Activated T-helper 2 cell treated with anti-CD3 and anti-CD28 coated beads, Interferon-gamma antibody, Interleukin-2, Interleukin-4, amounts not matched to agents 10 μg/mL and 5 μg/mL and 100 μg/mL, durations not matched to agents 14 hours and 24 hours and 36 hours (primary cell): Measurements from ENCODE around the gene DDX60. TPM values are rescaled to one million over a fixed set of nuclear protein-coding genes. Genes with fewer than 3 reads are reported as not detected.

Source experiments
- DNase-seq: peaks from one replicate; pipeline ENCODE4 v3.0.0; 2021; ENCODE audit warnings: low spot score
- H3K27ac Mint-ChIP-seq: one replicate; pipeline ENCODE4 v1.8.0; 2021; ENCODE audit warnings: mixed read lengths
- H3K27me3 Mint-ChIP-seq: one replicate; pipeline ENCODE4 v1.8.0; 2021; ENCODE audit warnings: low read depth, mixed read lengths
- H3K36me3 Mint-ChIP-seq: one replicate; pipeline ENCODE4 v1.8.0; 2021; ENCODE audit warnings: low read depth, mixed read lengths
- H3K4me1 Mint-ChIP-seq: one replicate; pipeline ENCODE4 v1.8.0; 2021; ENCODE audit warnings: low read depth, mixed read lengths
- H3K4me3 Mint-ChIP-seq: one replicate; pipeline ENCODE4 v1.8.0; 2021; ENCODE audit warnings: low read depth, mild to moderate bottlenecking, moderate library complexity, mixed read lengths
- H3K9me3 Mint-ChIP-seq: one replicate; pipeline ENCODE4 v1.8.0; 2021; ENCODE audit warnings: mixed read lengths
- intact Hi-C: fragments of 100-400 bp; cut with micrococcal nuclease; formaldehyde crosslinking; loops from one replicate; pipeline ENCODE4 v1.15.1; 2023
- total RNA-seq: library from RNA; stranded (reverse); gene quantifications from 2 replicates; pipeline ENCODE4 v1.2.3, GENCODE V29; 2022

The DDX60 gene
- total RNA-seq, 1 donor from 2014 or later: 5.3 TPM

GRCh38 chr4:168274871-168275270, 43.7 kb downstream of the DDX60 start:
- Mint-ChIP-seq H3K27me3 (no peaks in the 10 kb centered on the region), H3K27ac (no peak overlapping the region), H3K4me3 (no peak overlapping the region), H3K36me3 (peaks cover 67% of the 10 kb centered on the region), H3K9me3 (no peaks in the 10 kb centered on the region), H3K4me1 (no peaks in the 10 kb centered on the region)
- no peak for DNase-seq
- intact Hi-C loops: no loop called here

- Mint-ChIP-seq H3K36me3 (peaks cover 66% of the 10 kb centered on the region), H3K4me1 (no peaks in the 10 kb centered on the region), H3K27me3 (no peaks in the 10 kb centered on the region), H3K9me3 (no peaks in the 10 kb centered on the region), H3K27ac (no peak overlapping the region), H3K4me3 (no peak overlapping the region)
- DNase-seq: no peak
- intact Hi-C loops: no loop called here
These were observed 44.7 kb downstream of the DDX60 start for GRCh38 chr4:168273838-168274237.

GRCh38 chr4:168272488-168272887, 46.1 kb downstream of the DDX60 start:
- H3K36me3 Mint-ChIP-seq: peaks cover 61% of the 10 kb centered on the region
- no peak overlapping the region for H3K4me3 Mint-ChIP-seq
- DNase-seq: no peak
- no peaks in the 10 kb centered on the region for H3K27me3 Mint-ChIP-seq
- intact Hi-C loops: no loop called here
- no peaks in the 10 kb centered on the region for H3K4me1 Mint-ChIP-seq
- no peaks in the 10 kb centered on the region for H3K9me3 Mint-ChIP-seq
- no peak overlapping the region for H3K27ac Mint-ChIP-seq

- Mint-ChIP-seq H3K4me3 (no peak overlapping the region), H3K4me1 (peaks cover 2% of the 10 kb centered on the region), H3K36me3 (peaks cover 58% of the 10 kb centered on the region), H3K9me3 (no peaks in the 10 kb centered on the region), H3K27me3 (no peaks in the 10 kb centered on the region), H3K27ac (no peak overlapping the region)
- intact Hi-C loops: no loop called here
- DNase-seq: no peak
These were observed 48.7 kb downstream of the DDX60 start for GRCh38 chr4:168269896-168270295.

GRCh38 chr4:168265327-168265726, 53.2 kb downstream of the DDX60 start:
- H3K27ac Mint-ChIP-seq: no peak overlapping the region
- H3K36me3 Mint-ChIP-seq: peaks cover 50% of the 10 kb centered on the region
- no peaks in the 10 kb centered on the region for H3K27me3 Mint-ChIP-seq
- no peaks in the 10 kb centered on the region for H3K9me3 Mint-ChIP-seq
- intact Hi-C loops: no loop called here
- H3K4me3 Mint-ChIP-seq: no peak overlapping the region
- peaks cover 2% of the 10 kb centered on the region for H3K4me1 Mint-ChIP-seq
- DNase-seq: no peak

GRCh38 chr4:168264903-168265302, 53.6 kb downstream of the DDX60 start:
- H3K4me3 Mint-ChIP-seq: no peak overlapping the region
- no peak for DNase-seq
- intact Hi-C loops: no loop called here
- no peaks in the 10 kb centered on the region for H3K9me3 Mint-ChIP-seq
- H3K27ac Mint-ChIP-seq: no peak overlapping the region
- H3K4me1 Mint-ChIP-seq: peaks cover 2% of the 10 kb centered on the region
- no peaks in the 10 kb centered on the region for H3K27me3 Mint-ChIP-seq
- H3K36me3 Mint-ChIP-seq: peaks cover 48% of the 10 kb centered on the region

GRCh38 chr4:168263039-168263438, 55.5 kb downstream of the DDX60 start:
- H3K36me3 Mint-ChIP-seq: peaks cover 40% of the 10 kb centered on the region
- no peaks in the 10 kb centered on the region for H3K27me3 Mint-ChIP-seq
- no peaks in the 10 kb centered on the region for H3K9me3 Mint-ChIP-seq

GRCh38 chr4:168259096-168259495, 59.5 kb downstream of the DDX60 start:
- Mint-ChIP-seq H3K27me3 (no peaks in the 10 kb centered on the region), H3K4me3 (no peak overlapping the region), H3K36me3 (peaks cover 40% of the 10 kb centered on the region), H3K9me3 (no peaks in the 10 kb centered on the region), H3K4me1 (no peaks in the 10 kb centered on the region), H3K27ac (no peak overlapping the region)
- intact Hi-C loops: no loop called here
- no peak for DNase-seq

More at GRCh38 chr4:168263039-168263438, 55.5 kb downstream of the DDX60 start:
- no peak overlapping the region for H3K27ac Mint-ChIP-seq
- intact Hi-C loops: no loop called here
- no peak overlapping the region for H3K4me3 Mint-ChIP-seq
- peaks cover 2% of the 10 kb centered on the region for H3K4me1 Mint-ChIP-seq
- no peak for DNase-seq

GRCh38 chr4:168257768-168258167, 60.8 kb downstream of the DDX60 start:
- DNase-seq: no peak
- Mint-ChIP-seq H3K27ac (no peak overlapping the region), H3K4me3 (no peak overlapping the region), H3K36me3 (peaks cover 51% of the 10 kb centered on the region), H3K9me3 (no peaks in the 10 kb centered on the region), H3K4me1 (no peaks in the 10 kb centered on the region), H3K27me3 (no peaks in the 10 kb centered on the region)
- intact Hi-C loops: no loop called here

GRCh38 chr4:168248176-168248710, 70.3 kb downstream of the DDX60 start:
- Mint-ChIP-seq H3K4me1 (no peaks in the 10 kb centered on the region), H3K4me3 (no peak overlapping the region), H3K27ac (no peak overlapping the region), H3K36me3 (peaks cover 58% of the 10 kb centered on the region), H3K9me3 (peaks cover 7% of the 10 kb centered on the region), H3K27me3 (no peaks in the 10 kb centered on the region)
- DNase-seq: no peak
- intact Hi-C loops: no loop called here

GRCh38 chr4:168247603-168248002, 70.9 kb downstream of the DDX60 start:
- Mint-ChIP-seq H3K27me3 (no peaks in the 10 kb centered on the region), H3K36me3 (peaks cover 60% of the 10 kb centered on the region)
- intact Hi-C loops: no loop called here

GRCh38 chr4:168241953-168242352, 76.6 kb downstream of the DDX60 start:
- Mint-ChIP-seq H3K4me1 (no peaks in the 10 kb centered on the region), H3K27me3 (no peaks in the 10 kb centered on the region), H3K36me3 (peaks cover 68% of the 10 kb centered on the region), H3K27ac (no peak overlapping the region), H3K4me3 (no peak overlapping the region), H3K9me3 (peaks cover 28% of the 10 kb centered on the region)
- DNase-seq: no peak
- intact Hi-C loops: no loop called here

More at GRCh38 chr4:168247603-168248002, 70.9 kb downstream of the DDX60 start:
- Mint-ChIP-seq H3K9me3 (peaks cover 14% of the 10 kb centered on the region), H3K4me3 (no peak overlapping the region), H3K27ac (no peak overlapping the region), H3K4me1 (no peaks in the 10 kb centered on the region)
- DNase-seq: no peak

- intact Hi-C loops: no loop called here
- H3K36me3 Mint-ChIP-seq: peaks cover 63% of the 10 kb centered on the region
These were observed 77.7 kb downstream of the DDX60 start for GRCh38 chr4:168240821-168241220.

GRCh38 chr4:168221301-168221700, 97.3 kb downstream of the DDX60 start:
- Mint-ChIP-seq H3K9me3 (no peaks in the 10 kb centered on the region), H3K36me3 (peaks cover 56% of the 10 kb centered on the region), H3K27ac (no peak overlapping the region), H3K4me3 (no peak overlapping the region), H3K4me1 (peaks cover 5% of the 10 kb centered on the region), H3K27me3 (no peaks in the 10 kb centered on the region)
- DNase-seq: no peak
- intact Hi-C loops: no loop called here

More at GRCh38 chr4:168240821-168241220, 77.7 kb downstream of the DDX60 start:
- Mint-ChIP-seq H3K4me3 (no peak overlapping the region), H3K27me3 (no peaks in the 10 kb centered on the region), H3K4me1 (no peaks in the 10 kb centered on the region), H3K9me3 (peaks cover 28% of the 10 kb centered on the region), H3K27ac (no peak overlapping the region)
- DNase-seq: no peak
